ENCODE data around the gene KCNAB2.

KCNAB2 gene

GRCh38 chr1:6097117-6097595, 51.5 kb downstream of the KCNAB2 start:
- no peak for DNase-seq (ENCODE audit: low spot score)

- no peak for DNase-seq (ENCODE audit: low spot score)
These were observed 52.1 kb downstream of the KCNAB2 start for GRCh38 chr1:6097824-6098223.

GRCh38 chr1:6098303-6099215, 52.9 kb downstream of the KCNAB2 start:
- DNase-seq (ENCODE audit: low spot score) = no peak

GRCh38 chr1:6099297-6099696, 53.6 kb downstream of the KCNAB2 start:
- DNase-seq (ENCODE audit: low spot score) = no peak

GRCh38 chr1:6099787-6100765, 54.4 kb downstream of the KCNAB2 start:
- DNase-seq (ENCODE audit: low spot score) = no peak

- no peak for DNase-seq (ENCODE audit: low spot score)
These were observed 55.4 kb downstream of the KCNAB2 start for GRCh38 chr1:6100861-6101783.

GRCh38 chr1:6101826-6102531, 56.3 kb downstream of the KCNAB2 start:
- no peak for DNase-seq (ENCODE audit: low spot score)

GRCh38 chr1:6102532-6102845, 56.8 kb downstream of the KCNAB2 start:
- DNase-seq (ENCODE audit: low spot score) = no peak

GRCh38 chr1:6103111-6103853, 57.6 kb downstream of the KCNAB2 start:
- DNase-seq (ENCODE audit: low spot score) = no peak

GRCh38 chr1:6103854-6104530, 58.3 kb downstream of the KCNAB2 start:
- DNase-seq (ENCODE audit: low spot score) = no peak

- DNase-seq (ENCODE audit: low spot score) = no peak
These were observed 58.9 kb downstream of the KCNAB2 start for GRCh38 chr1:6104631-6105030.

- no peak for DNase-seq (ENCODE audit: low spot score)
These were observed 59.6 kb downstream of the KCNAB2 start for GRCh38 chr1:6105218-6105679.

- no peak for DNase-seq (ENCODE audit: low spot score)
These were observed 60.1 kb downstream of the KCNAB2 start for GRCh38 chr1:6105763-6106162.

GRCh38 chr1:6106321-6106731, 60.6 kb downstream of the KCNAB2 start:
- DNase-seq (ENCODE audit: low spot score) = no peak

GRCh38 chr1:6106977-6107376, 61.3 kb downstream of the KCNAB2 start:
- no peak for DNase-seq (ENCODE audit: low spot score)

GRCh38 chr1:6107409-6108356, 62.0 kb downstream of the KCNAB2 start:
- DNase-seq (ENCODE audit: low spot score) = no peak

- no peak for DNase-seq (ENCODE audit: low spot score)
These were observed 62.8 kb downstream of the KCNAB2 start for GRCh38 chr1:6108476-6108875.

- DNase-seq (ENCODE audit: low spot score) = no peak
These were observed 63.4 kb downstream of the KCNAB2 start for GRCh38 chr1:6108937-6109614.
